ENCODE results near the gene POLE.

The POLE gene

DNA sequence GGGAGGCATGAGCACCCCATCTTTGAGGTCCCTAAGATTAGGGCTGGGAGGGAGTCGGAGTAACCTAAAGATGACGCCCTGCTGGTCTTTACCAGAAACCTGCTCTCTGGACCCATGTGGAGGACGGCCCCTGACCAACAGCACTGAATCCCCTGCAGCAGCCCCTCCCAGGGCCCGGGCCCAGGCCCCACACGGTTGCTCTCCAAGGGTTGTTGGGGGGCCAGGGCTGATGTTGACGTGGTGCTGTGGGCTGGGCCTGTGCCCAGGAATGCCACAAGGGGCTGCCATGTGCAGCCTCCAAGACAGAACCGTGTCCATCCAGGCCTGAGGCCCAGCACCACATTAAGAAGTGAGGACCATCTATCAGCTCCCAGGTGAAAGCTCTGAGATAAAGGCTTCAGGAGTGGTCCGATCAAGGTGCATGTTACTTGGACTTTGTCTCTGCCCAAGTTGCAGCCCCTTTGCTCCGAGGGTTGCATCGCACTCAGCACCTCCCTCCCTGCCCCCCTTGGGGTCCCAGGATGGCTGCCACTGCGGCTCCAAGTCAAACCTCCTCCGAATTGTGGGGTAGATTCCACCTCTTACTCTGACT is 106.3 kb downstream of the POLE start:
- Mint-ChIP-seq H3K27me3 (no peaks in the 10 kb centered on the region), H3K36me3 (ENCODE audit: low read depth) (peaks cover 51% of the 10 kb centered on the region), H3K9me3 (no peaks in the 10 kb centered on the region), H3K27ac (no peak overlapping the region), H3K4me3 (no peak overlapping the region), H3K4me1 (ENCODE audit: low read depth) (no peaks in the 10 kb centered on the region)
- DNase-seq, result no peak

DNA sequence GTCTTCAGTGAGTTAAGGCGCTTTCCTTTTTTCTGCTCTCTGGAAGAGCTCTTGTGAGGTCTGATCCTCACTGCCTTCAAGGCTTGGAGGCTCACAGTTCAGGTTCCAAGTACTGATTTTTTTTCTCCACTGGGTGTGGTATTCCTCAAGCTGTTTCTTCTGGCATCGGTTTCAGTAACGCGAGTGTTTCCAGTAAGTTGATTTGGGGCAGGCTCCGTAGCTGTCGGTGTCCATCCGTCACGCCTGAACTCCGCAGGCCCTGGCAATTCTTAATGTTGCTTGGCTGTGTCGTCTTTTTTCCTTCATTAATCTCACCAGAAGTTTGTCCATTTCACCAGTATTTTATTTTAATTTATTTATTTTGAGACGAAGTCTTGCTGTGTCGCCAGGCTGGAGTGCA is 107.4 kb downstream of the POLE start:
- no peaks in the 10 kb centered on the region for H3K4me1 Mint-ChIP-seq (ENCODE audit: low read depth)
- peaks cover 60% of the 10 kb centered on the region for H3K36me3 Mint-ChIP-seq (ENCODE audit: low read depth)
- no peak for DNase-seq
- no peak overlapping the region for H3K4me3 Mint-ChIP-seq
- no peaks in the 10 kb centered on the region for H3K9me3 Mint-ChIP-seq
- H3K27me3 Mint-ChIP-seq, result no peaks in the 10 kb centered on the region
- no peak overlapping the region for H3K27ac Mint-ChIP-seq

DNA sequence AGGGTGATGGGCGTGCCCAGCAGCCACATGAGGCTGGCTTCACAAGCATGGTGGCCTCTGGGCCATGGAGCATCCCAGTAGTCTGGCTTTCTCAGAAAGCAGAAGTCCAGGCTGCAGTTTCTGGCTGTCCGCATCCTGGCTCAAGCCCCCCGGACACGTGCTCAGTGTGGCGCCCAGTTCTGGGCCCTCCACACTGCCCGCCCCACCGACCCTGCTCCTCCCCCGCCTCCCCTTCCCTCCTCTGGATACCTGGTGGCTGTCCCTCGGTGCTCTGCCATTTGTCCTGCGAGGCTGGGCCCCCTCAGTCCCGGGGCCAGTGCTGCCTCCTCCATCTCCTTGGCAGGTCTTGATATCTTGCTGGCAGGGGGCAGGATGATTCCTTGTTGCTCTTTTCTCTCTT is 108.3 kb downstream of the POLE start:
- DNase-seq, result no peak
- no peak overlapping the region for H3K4me3 Mint-ChIP-seq
- no peak overlapping the region for H3K27ac Mint-ChIP-seq
- peaks cover 62% of the 10 kb centered on the region for H3K36me3 Mint-ChIP-seq (ENCODE audit: low read depth)
- H3K4me1 Mint-ChIP-seq (ENCODE audit: low read depth), result no peaks in the 10 kb centered on the region
- H3K27me3 Mint-ChIP-seq, result no peaks in the 10 kb centered on the region
- no peaks in the 10 kb centered on the region for H3K9me3 Mint-ChIP-seq

DNA sequence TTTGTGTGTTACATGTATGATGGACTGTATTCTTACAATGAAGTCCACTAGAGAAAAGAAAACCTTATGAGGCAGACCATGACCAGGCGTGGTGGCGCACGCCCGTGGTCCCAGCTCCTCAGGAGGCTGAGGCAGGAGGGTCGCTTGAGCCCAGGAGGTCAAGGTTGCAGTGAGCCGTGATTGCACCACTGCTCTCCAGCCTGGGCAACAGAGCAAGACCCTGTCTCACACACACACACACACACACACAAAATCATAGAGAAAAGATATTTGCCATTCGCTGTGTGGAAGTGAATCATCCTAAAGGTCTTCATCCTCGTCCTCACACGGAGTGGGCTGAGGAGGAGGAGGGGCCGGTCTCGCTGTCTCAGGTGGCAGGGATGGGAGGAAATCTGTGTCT is 109.0 kb downstream of the POLE start:
- Mint-ChIP-seq H3K4me3 (no peak overlapping the region), H3K4me1 (ENCODE audit: low read depth) (no peaks in the 10 kb centered on the region), H3K27ac (no peak overlapping the region), H3K9me3 (no peaks in the 10 kb centered on the region), H3K27me3 (no peaks in the 10 kb centered on the region), H3K36me3 (ENCODE audit: low read depth) (peaks cover 62% of the 10 kb centered on the region)
- no peak for DNase-seq

DNA sequence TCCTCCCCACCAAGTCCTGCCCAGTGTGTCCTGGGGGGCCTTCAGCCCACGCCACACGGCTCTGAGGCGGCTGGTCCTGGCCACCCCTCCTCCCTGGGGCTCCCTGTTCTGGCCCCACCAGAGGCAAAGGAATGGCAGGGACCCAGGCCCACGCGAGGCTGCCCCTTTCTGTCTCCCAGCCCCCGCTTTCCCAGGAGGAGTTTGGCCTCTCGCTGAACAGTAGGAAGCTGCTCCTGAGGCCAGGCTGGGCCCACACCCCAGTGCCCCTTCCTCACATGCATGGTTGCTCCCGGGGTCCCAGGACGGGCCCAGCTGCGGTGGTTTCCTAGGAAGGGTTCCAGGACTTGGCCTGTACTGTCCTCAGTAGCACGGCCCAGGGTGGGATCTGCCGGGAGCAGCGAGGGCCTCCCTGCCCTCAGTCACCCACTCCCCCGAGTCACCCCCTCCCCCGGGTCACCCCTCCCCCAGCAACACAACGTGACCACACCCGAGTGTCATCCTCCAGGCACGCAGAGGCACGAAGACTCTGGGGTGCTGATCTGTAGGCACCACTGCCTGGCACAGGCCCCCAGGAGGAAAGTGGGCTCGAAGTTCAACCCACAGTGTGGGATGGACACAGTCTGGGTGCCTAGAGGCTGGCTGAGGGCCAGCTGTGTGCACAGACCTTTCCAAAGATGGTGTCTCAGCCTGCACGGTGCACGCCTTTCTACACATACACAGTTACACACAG is 109.8 kb downstream of the POLE start:
- H3K27me3 Mint-ChIP-seq, result no peaks in the 10 kb centered on the region
- no peak overlapping the region for H3K4me3 Mint-ChIP-seq
- no peak overlapping the region for H3K27ac Mint-ChIP-seq
- no peaks in the 10 kb centered on the region for H3K4me1 Mint-ChIP-seq (ENCODE audit: low read depth)
- H3K36me3 Mint-ChIP-seq (ENCODE audit: low read depth), result peaks cover 61% of the 10 kb centered on the region
- no peak for DNase-seq
- H3K9me3 Mint-ChIP-seq, result no peaks in the 10 kb centered on the region

DNA sequence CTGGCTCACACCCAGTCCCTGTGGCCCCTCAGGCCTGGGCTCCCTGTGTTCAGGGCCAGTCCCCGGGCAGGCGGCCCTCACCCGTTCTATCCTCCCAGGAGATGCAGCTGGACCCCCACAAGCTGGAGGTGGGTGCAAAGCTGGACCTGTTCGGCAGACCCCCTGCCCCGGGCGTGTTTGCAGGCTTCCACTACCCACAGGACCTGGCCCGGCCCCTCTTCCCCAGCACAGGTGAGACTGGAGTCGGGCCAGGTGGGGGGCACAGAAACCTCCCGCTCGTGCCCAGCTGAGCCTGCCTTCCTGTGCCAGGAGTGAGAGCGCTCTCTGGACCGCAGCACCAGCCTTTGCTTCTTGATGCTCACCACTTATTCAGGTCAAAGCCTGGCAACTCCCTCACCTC is 110.4 kb downstream of the POLE start:
- DNase-seq, result no peak
- H3K27me3 Mint-ChIP-seq, result no peaks in the 10 kb centered on the region
- H3K9me3 Mint-ChIP-seq, result no peaks in the 10 kb centered on the region
- H3K4me1 Mint-ChIP-seq (ENCODE audit: low read depth), result no peaks in the 10 kb centered on the region
- H3K36me3 Mint-ChIP-seq (ENCODE audit: low read depth), result peaks cover 61% of the 10 kb centered on the region
- no peak overlapping the region for H3K27ac Mint-ChIP-seq
- H3K4me3 Mint-ChIP-seq, result no peak overlapping the region

DNA sequence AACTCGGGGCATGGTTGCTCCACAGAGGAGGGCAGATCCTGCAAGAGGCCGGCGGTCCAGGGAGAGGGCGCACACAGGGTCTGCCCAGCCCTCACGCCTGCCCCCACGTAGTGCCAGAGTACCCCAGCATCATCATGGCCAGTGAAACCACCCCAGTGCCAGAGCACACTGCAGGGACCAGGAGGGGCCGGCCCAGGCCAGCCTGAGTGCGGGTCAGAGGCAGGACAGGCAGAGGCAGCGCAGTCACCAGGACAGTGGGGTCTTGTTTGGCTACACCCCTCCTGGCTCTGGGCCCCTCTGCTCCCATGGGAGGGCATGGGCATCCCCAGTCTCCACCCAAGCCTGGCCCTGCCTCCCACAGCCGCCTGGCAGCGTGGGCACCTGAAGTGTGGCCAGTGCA is 111.5 kb downstream of the POLE start:
- DNase-seq, result no peak
- Mint-ChIP-seq H3K4me3 (no peak overlapping the region), H3K9me3 (no peaks in the 10 kb centered on the region), H3K4me1 (ENCODE audit: low read depth) (no peaks in the 10 kb centered on the region), H3K27ac (no peak overlapping the region), H3K27me3 (no peaks in the 10 kb centered on the region), H3K36me3 (ENCODE audit: low read depth) (peaks cover 60% of the 10 kb centered on the region)

DNA sequence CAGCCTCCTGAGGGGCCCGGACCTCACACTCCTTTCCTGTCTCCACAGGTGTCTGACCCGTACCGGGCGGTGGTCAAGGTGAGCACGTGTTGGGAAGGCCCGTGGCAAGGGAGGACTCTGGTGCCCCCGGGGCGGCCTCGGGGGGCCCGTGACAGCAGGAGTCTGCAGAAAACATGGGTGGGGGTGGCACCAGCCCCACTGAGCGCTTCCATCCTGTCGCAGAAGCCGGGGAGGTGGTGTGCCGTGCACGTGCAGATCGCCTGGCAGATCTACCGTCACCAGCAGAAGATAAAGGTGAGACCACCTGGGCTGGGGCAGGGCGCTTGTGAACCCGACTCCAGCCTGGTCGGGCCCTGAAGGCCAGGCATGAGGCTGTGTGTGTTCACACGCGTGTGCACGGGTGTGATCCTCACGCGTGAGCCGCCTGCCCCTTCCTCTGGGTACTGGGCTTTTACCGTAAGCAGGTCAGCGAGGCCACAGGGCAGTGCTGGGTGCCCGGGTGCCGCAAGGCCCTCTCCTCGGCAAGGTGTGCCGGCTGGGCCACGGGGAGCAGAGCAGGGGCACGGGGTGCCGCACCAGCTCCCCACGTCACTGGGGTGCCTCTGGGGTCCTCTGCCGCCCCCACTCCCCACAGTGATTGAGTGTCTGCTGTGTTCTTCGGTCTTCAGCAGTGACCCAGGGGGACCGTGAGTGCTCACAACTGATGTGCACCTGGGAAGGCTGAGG is 112.7 kb downstream of the POLE start:
- no peaks in the 10 kb centered on the region for H3K9me3 Mint-ChIP-seq
- no peak overlapping the region for H3K27ac Mint-ChIP-seq
- no peak overlapping the region for H3K4me3 Mint-ChIP-seq
- peaks cover 51% of the 10 kb centered on the region for H3K36me3 Mint-ChIP-seq (ENCODE audit: low read depth)
- no peak for DNase-seq
- H3K4me1 Mint-ChIP-seq (ENCODE audit: low read depth), result no peaks in the 10 kb centered on the region
- no peaks in the 10 kb centered on the region for H3K27me3 Mint-ChIP-seq

Data from activated T-cell treated with anti-CD3 and anti-CD28 coated beads, Interleukin-2, amount 50 U/mL, for 24 hours (primary cell).